ENCODE data around the gene FAM131A. TPM values are rescaled to one million over a fixed set of nuclear protein-coding genes. Genes with fewer than 3 reads are reported as not detected.

FAM131A gene
- total RNA-seq, 4 donors from 2014 or later = 19.2 to 35.1 (median 22.5) TPM

DNA sequence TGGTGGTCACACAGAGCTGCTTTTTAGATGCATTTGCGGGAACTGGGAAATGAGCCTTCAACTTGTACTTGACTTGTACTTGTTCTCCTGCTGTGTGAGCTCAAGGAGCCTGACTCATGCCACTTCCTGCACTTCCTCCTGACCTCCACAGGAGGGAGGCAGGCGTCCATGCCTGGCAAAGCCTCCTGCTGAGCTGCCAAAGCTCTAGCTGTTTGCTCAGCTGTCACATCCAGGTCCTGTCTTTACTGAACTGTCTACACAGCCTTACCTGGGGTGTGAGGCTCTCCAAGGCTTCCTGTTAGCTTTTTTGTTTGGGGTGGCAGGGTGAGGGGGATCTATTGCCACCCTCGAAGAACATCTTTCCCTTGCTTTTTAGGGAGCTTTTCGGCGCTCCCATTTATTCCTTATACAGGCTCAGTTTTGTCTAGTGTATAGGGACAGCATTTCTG, 34.2 kb downstream of the FAM131A start:
- H3K4me1 ChIP-seq = peaks cover 15 to 16% of the 10 kb centered on the region in 2 donors
- no peak overlapping the region for H3K27ac ChIP-seq
- intact Hi-C loops (cut with DNase I) = loop anchor here (5.0 to 10.0 kb wide), 2 partner anchors 141 to 173 kb away; no protein-coding TSS in a partner anchor
- 42 to 48% methylated on average over 5 of the region's 5 CpGs for WGBS, 2 donors
- H3K36me3 ChIP-seq = peaks cover 0 to 10% of the 10 kb centered on the region in 2 donors
- H3K4me3 ChIP-seq (replicated peaks in 1 of 3) = no peak overlapping the region
- TF ChIP-seq POLR2A (IDR thresholded peaks at IDR 0.05) = no peak
- TF ChIP-seq, protein P1, sequence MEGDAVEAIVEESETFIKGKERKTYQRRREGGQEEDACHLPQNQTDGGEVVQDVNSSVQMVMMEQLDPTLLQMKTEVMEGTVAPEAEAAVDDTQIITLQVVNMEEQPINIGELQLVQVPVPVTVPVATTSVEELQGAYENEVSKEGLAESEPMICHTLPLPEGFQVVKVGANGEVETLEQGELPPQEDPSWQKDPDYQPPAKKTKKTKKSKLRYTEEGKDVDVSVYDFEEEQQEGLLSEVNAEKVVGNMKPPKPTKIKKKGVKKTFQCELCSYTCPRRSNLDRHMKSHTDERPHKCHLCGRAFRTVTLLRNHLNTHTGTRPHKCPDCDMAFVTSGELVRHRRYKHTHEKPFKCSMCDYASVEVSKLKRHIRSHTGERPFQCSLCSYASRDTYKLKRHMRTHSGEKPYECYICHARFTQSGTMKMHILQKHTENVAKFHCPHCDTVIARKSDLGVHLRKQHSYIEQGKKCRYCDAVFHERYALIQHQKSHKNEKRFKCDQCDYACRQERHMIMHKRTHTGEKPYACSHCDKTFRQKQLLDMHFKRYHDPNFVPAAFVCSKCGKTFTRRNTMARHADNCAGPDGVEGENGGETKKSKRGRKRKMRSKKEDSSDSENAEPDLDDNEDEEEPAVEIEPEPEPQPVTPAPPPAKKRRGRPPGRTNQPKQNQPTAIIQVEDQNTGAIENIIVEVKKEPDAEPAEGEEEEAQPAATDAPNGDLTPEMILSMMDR (IDR thresholded peaks at IDR 0.05) = peak; percentile 78 to 97 (median 96)
- no peaks in the 10 kb centered on the region for H3K27me3 ChIP-seq
- H3K9me3 ChIP-seq = no peaks in the 10 kb centered on the region
- peak; percentile 87 to 90 for DNase-seq

DNA sequence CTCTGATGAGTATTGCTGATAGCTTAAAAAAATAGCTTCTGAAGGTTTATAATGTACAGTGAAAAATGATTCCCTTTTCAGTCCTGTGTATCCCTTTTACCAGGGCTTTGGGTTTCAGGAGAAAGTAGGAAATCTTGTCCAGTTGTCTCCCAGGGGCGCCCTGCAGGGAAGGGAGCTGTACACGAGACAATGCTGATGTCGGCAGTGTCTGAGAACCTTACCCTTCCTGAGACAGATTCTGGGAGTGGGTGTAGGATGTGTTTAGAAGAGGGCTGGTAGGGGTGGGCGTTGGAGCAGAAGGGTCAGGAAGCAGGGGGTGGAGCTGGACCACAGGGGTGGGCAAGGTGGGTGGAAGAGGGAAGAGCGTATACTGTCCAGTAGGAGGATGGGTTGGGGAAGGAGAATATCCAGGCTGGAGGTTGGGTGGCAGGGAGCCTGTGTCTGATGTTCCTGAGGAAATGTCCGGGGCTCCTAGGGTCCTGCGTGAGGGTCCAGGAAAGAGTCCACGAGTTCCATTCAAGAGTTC, 35.0 kb downstream of the FAM131A start:
- H3K4me1 ChIP-seq = peaks cover 15 to 16% of the 10 kb centered on the region in 2 donors
- TF ChIP-seq POLR2A (IDR thresholded peaks at IDR 0.05) = no peak
- TF ChIP-seq, protein P1 (IDR thresholded peaks at IDR 0.05) = no peak
- intact Hi-C loops (cut with DNase I) = loop anchor here (5.0 to 10.0 kb wide), 2 partner anchors 140 to 172 kb away; no protein-coding TSS in a partner anchor
- no peaks in the 10 kb centered on the region for H3K9me3 ChIP-seq
- DNase-seq = no peak
- peaks cover 0 to 6% of the 10 kb centered on the region in 2 donors for H3K36me3 ChIP-seq
- 65 to 69% methylated on average over 8 of the region's 8 CpGs for WGBS, 2 donors
- H3K27ac ChIP-seq = no peak overlapping the region
- no peak overlapping the region for H3K4me3 ChIP-seq (replicated peaks in 1 of 3)
- no peaks in the 10 kb centered on the region for H3K27me3 ChIP-seq

DNA sequence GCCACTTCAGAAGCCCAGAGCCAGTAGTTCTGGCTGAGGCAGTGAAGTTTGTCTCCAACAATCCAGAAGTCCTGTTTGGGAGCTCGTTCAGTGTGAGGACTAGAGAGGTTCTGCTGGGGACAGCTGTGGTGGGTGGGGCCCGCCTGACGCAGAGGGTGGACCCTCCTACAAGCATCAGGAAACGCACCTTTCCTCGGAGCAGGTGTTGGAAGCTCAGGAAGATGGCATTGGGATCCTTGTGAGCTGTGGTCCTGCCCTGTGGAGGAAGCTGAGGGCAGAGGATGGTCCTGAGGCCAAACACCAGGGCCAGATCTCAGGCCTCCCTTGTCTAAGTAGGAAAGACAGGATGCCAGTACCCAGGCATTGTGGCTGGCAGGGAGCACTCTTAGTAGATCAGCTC, 35.5 kb downstream of the FAM131A start:
- 45 to 53% methylated on average over 5 of the region's 5 CpGs for WGBS, 2 donors
- TF ChIP-seq, protein P1 (IDR thresholded peaks at IDR 0.05) = no peak
- no peak for TF ChIP-seq POLR2A (IDR thresholded peaks at IDR 0.05)
- Histone ChIP-seq H3K36me3 (peaks cover 0 to 6% of the 10 kb centered on the region in 2 donors), H3K27ac (no peak overlapping the region), H3K27me3 (no peaks in the 10 kb centered on the region), H3K9me3 (no peaks in the 10 kb centered on the region), H3K4me1 (peaks cover 15 to 22% of the 10 kb centered on the region in 2 donors), H3K4me3 (replicated peaks in 1 of 3) (no peak overlapping the region)
- no peak for DNase-seq
- intact Hi-C loops (cut with DNase I) = loop anchor here (5.0 to 10.0 kb wide), 2 partner anchors 139 to 172 kb away; no protein-coding TSS in a partner anchor

DNA sequence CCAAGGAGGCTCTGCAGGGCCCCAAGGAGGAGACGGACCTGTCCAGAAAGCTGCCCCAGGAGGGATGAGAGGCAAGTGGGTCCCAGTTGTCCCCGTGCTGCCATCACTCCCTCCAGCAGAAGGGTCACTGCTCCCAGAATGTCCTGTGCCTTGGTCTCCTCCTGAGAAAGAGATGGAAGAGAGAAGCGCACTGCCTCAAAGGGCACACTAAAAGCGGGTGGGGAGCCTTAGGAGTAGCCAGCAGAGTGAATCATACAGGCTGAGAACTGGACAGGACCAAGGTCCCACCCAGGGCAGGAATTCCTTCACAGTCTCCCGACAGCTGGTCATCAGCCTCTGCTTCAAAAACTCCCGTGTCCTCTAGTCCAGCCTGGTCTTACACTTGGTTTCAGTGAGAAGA, 36.0 kb downstream of the FAM131A start:
- 79 to 85% methylated on average over 6 of the region's 6 CpGs for WGBS, 2 donors
- H3K27me3 ChIP-seq = no peaks in the 10 kb centered on the region
- intact Hi-C loops (cut with DNase I) = loop anchor here (5.0 to 10.0 kb wide), 2 partner anchors 139 to 171 kb away; no protein-coding TSS in a partner anchor
- TF ChIP-seq POLR2A (IDR thresholded peaks at IDR 0.05) = no peak
- TF ChIP-seq, protein P1 (IDR thresholded peaks at IDR 0.05) = no peak
- H3K9me3 ChIP-seq = no peaks in the 10 kb centered on the region
- no peak overlapping the region for H3K4me3 ChIP-seq (replicated peaks in 1 of 3)
- no peak for DNase-seq
- H3K27ac ChIP-seq = no peak overlapping the region
- peaks cover 14 to 23% of the 10 kb centered on the region in 2 donors for H3K4me1 ChIP-seq
- H3K36me3 ChIP-seq = peaks cover 0 to 1% of the 10 kb centered on the region in 2 donors

DNA sequence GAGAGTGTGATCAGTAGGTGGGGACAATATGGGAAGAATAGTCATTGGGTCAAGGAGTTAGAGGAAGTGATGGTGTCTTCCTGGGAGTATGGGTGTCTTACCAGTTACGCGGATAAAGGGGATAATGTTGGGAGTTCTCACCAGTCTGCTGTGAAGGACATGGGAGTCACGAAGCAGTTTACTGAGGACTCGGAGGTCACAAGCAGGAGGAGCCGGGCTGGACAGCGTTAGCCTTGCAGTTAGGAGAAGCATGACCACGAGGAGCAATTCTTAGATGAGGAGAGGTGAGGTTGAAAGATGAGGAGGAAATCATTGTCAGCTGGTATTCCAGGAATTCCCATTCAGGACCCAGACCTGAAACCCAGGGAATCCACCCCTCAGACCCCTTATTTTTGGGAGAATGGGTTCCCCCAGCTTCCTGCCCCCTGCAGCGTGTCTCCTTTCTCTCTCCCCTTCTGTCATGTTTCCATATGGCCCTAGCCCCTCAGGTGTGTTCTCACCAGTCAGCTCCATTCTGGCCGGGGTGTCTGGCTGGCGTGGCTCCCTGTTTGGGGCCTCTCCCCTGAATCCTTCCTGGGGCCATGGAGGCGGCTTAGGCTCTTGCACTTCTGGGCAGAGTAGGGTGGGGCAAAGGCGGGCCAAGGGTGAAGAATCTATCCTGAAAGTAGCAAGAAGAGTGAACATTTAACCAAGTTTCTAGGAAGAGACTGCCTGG, 38.5 kb downstream of the FAM131A start:
- WGBS, 2 donors = 80 to 85% methylated on average over 12 of the region's 12 CpGs
- H3K27me3 ChIP-seq = peaks cover 3% of the 10 kb centered on the region
- intact Hi-C loops (cut with DNase I) = loop anchor here (10.0 kb wide), 1 partner anchor 169 kb away; no protein-coding TSS in a partner anchor
- H3K9me3 ChIP-seq = no peaks in the 10 kb centered on the region
- H3K4me3 ChIP-seq (replicated peaks in 1 of 3) = no peak overlapping the region
- no peaks in the 10 kb centered on the region for H3K36me3 ChIP-seq
- no peak for TF ChIP-seq POLR2A (IDR thresholded peaks at IDR 0.05)
- TF ChIP-seq, protein P1 (IDR thresholded peaks at IDR 0.05) = no peak
- H3K4me1 ChIP-seq = peaks cover 4 to 21% of the 10 kb centered on the region in 2 donors
- no peak for DNase-seq
- no peak overlapping the region for H3K27ac ChIP-seq

Measured in thyroid gland (tissue), 4 donors.